SK-N-SH treated with all-trans-retinoic acid at 6 μM for 48 hours (cell line): ENCODE measurements around the gene SP110.

Source experiments
- ATAC-seq: fragments of 200-7000 bp; cut with Tn5 transposase; 3 replicates; pipeline ENCODE4 v1.9.1; 2020; ENCODE audit warnings: mild to moderate bottlenecking, moderate library complexity
- ARNTL ChIP-seq: fragments of 450-650 bp; formaldehyde crosslinking; IDR thresholded peaks from 2 replicates; pipeline ENCODE4 v1.5.0; 2020; ENCODE audit warnings: low read depth, mild to moderate bottlenecking, moderate library complexity, borderline replicate concordance
- BACH2 ChIP-seq: fragments of 250-450 bp; sonication (Bioruptor Pico); IDR thresholded peaks from 2 replicates; pipeline ENCODE4 v1.9.0; 2021; ENCODE audit warnings: mild to moderate bottlenecking, borderline replicate concordance
- CSDC2 ChIP-seq: fragments of 250-450 bp; sonication (Bioruptor Pico); IDR thresholded peaks from 2 replicates; pipeline ENCODE4 v1.5.0; 2020; ENCODE audit warnings: mild to moderate bottlenecking, moderate library complexity
- ESRRG ChIP-seq: fragments of 250-450 bp; sonication (Bioruptor Pico); IDR thresholded peaks from 2 replicates; pipeline ENCODE4 v1.6.1; 2021; ENCODE audit warnings: mild to moderate bottlenecking
- GLIS3 ChIP-seq: fragments of 250-450 bp; sonication (Bioruptor Pico); IDR thresholded peaks from 2 replicates; pipeline ENCODE4 v1.5.0; 2020; ENCODE audit warnings: mild to moderate bottlenecking, moderate library complexity
- ISL1 ChIP-seq: fragments of 250-450 bp; sonication (Bioruptor Pico); IDR thresholded peaks from 2 replicates; pipeline ENCODE4 v2.1.2; 2022; ENCODE audit warnings: mild to moderate bottlenecking, moderate library complexity
- OSR1 ChIP-seq: fragments of 250-450 bp; sonication (Bioruptor Pico); IDR thresholded peaks from 2 replicates; pipeline ENCODE4 v1.8.0; 2022; ENCODE audit warnings: moderate library complexity, mild to moderate bottlenecking, inconsistent platforms
- PATZ1 ChIP-seq: fragments of 250-450 bp; sonication (Bioruptor Pico); IDR thresholded peaks from 2 replicates; pipeline ENCODE4 v1.8.0; 2020; ENCODE audit warnings: mild to moderate bottlenecking, moderate library complexity, borderline replicate concordance
- POU6F1 ChIP-seq: fragments of 250-450 bp; sonication (Bioruptor Pico); IDR thresholded peaks from 2 replicates; pipeline ENCODE4 v1.8.0; 2021; ENCODE audit warnings: low read depth, mild to moderate bottlenecking, moderate library complexity, borderline replicate concordance
- PPARA ChIP-seq: fragments of 250-450 bp; sonication (Bioruptor Pico); IDR thresholded peaks from 2 replicates; pipeline ENCODE4 v1.5.0; 2020; ENCODE audit warnings: mild to moderate bottlenecking, borderline replicate concordance
- RARB ChIP-seq: fragments of 250-450 bp; sonication (Bioruptor Pico); IDR thresholded peaks from 2 replicates; pipeline ENCODE4 v1.8.0; 2021; ENCODE audit warnings: mild to moderate bottlenecking, moderate library complexity
- SNAI2 ChIP-seq: fragments of 250-450 bp; sonication (Bioruptor Pico); IDR thresholded peaks from 2 replicates; pipeline ENCODE4 v1.5.0; 2020; ENCODE audit warnings: mild to moderate bottlenecking, moderate library complexity
- TCF4 ChIP-seq: fragments of 250-450 bp; sonication (Bioruptor Pico); IDR thresholded peaks from 2 replicates; pipeline ENCODE4 v1.8.0; 2021; ENCODE audit warnings: mild to moderate bottlenecking, moderate library complexity, borderline replicate concordance
- TSHZ2 ChIP-seq: fragments of 250-450 bp; sonication (Bioruptor Pico); IDR thresholded peaks from 2 replicates; pipeline ENCODE4 v1.5.0; 2020; ENCODE audit warnings: mild to moderate bottlenecking, moderate library complexity
- ZC3H10 ChIP-seq: fragments of 250-450 bp; sonication (Bioruptor Pico); IDR thresholded peaks from 2 replicates; pipeline ENCODE4 v1.5.1; 2021; ENCODE audit warnings: mild to moderate bottlenecking, moderate library complexity
- ZFP3 ChIP-seq: fragments of 250-450 bp; sonication (Bioruptor Pico); IDR thresholded peaks from 2 replicates; pipeline ENCODE4 v1.5.0; 2020; ENCODE audit warnings: mild to moderate bottlenecking, moderate library complexity
- ZFP30 ChIP-seq: fragments of 450-650 bp; formaldehyde crosslinking; IDR thresholded peaks from 2 replicates; pipeline ENCODE4 v1.5.0; 2022; ENCODE audit warnings: mild to moderate bottlenecking, moderate library complexity
- ZNF565 ChIP-seq: fragments of 450-650 bp; formaldehyde crosslinking; conservative IDR thresholded peaks from 2 replicates; pipeline ENCODE4 v1.5.0; 2020; ENCODE audit warnings: low read depth, mild to moderate bottlenecking, moderate library complexity
- ZNF70 ChIP-seq: fragments of 450-650 bp; formaldehyde crosslinking; IDR thresholded peaks from 2 replicates; pipeline ENCODE4 v1.5.0; 2020; ENCODE audit warnings: mild to moderate bottlenecking, moderate library complexity
- ZNF8 ChIP-seq: fragments of 450-650 bp; formaldehyde crosslinking; IDR thresholded peaks from 2 replicates; pipeline ENCODE4 v1.5.0; 2020; ENCODE audit warnings: mild to moderate bottlenecking, moderate library complexity
- TF ChIP-seq, protein P1 (sequence below): fragments of 250-450 bp; sonication (Bioruptor Pico); IDR thresholded peaks from 2 replicates; pipeline ENCODE4 v1.5.1; 2021; ENCODE audit warnings: mild to moderate bottlenecking, moderate library complexity

The SP110 gene

DNA sequence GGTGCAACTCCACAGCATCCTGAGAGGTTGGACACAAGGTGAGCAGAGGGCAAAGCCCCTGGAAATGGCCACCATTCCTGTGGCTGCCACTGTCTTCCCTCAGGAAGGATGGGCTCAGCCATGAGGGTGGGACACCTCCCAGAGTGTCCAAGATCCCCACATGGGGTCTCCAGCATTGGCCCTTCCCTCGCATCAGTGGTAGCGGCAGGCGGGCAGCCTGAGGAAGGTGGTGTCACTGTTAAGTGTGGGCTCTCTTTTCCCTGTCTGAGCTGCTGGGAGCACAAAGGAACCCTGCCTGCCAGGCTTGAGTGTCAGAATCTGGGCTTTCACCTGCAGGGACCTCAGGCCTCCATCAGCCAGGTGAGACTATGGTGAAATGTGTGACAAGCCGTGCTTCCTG, 47.6 kb downstream of the SP110 start:
- no peak for TF ChIP-seq ZNF70 (CRISPR knock-in tag)
- TF ChIP-seq ZFP3, result no peak
- TF ChIP-seq TCF4 (CRISPR knock-in tag), result no peak
- no peak for TF ChIP-seq TSHZ2 (CRISPR knock-in tag)
- no peak for TF ChIP-seq GLIS3 (CRISPR knock-in tag)
- TF ChIP-seq PPARA (CRISPR knock-in tag), result no peak
- no peak for TF ChIP-seq ZFP30 (CRISPR knock-in tag)
- TF ChIP-seq POU6F1 (CRISPR knock-in tag), result no peak
- TF ChIP-seq ZNF8, result no peak
- TF ChIP-seq ISL1 (CRISPR knock-in tag), result no peak
- no peak for TF ChIP-seq ESRRG (CRISPR knock-in tag)
- no peak for TF ChIP-seq ZC3H10 (CRISPR knock-in tag)
- TF ChIP-seq BACH2 (CRISPR knock-in tag), result no peak
- ATAC-seq, result no peak

GRCh38 chr2:230170532-230170931, 49.3 kb downstream of the SP110 start:
- ATAC-seq, result no peak
- TF ChIP-seq CSDC2 (CRISPR knock-in tag) (no peak), RARB (CRISPR knock-in tag) (no peak), ESRRG (CRISPR knock-in tag) (no peak), SNAI2 (no peak), ZNF8 (no peak), ZFP3 (no peak), ZNF70 (CRISPR knock-in tag) (no peak), ARNTL (CRISPR knock-in tag) (no peak), GLIS3 (CRISPR knock-in tag) (no peak), ZNF565 (CRISPR knock-in tag) (no peak), TCF4 (CRISPR knock-in tag) (no peak), ZFP30 (CRISPR knock-in tag) (no peak), BACH2 (CRISPR knock-in tag) (no peak), PATZ1 (no peak), ZC3H10 (CRISPR knock-in tag) (no peak), TSHZ2 (CRISPR knock-in tag) (no peak), OSR1 (no peak)
- TF ChIP-seq, protein P1, sequence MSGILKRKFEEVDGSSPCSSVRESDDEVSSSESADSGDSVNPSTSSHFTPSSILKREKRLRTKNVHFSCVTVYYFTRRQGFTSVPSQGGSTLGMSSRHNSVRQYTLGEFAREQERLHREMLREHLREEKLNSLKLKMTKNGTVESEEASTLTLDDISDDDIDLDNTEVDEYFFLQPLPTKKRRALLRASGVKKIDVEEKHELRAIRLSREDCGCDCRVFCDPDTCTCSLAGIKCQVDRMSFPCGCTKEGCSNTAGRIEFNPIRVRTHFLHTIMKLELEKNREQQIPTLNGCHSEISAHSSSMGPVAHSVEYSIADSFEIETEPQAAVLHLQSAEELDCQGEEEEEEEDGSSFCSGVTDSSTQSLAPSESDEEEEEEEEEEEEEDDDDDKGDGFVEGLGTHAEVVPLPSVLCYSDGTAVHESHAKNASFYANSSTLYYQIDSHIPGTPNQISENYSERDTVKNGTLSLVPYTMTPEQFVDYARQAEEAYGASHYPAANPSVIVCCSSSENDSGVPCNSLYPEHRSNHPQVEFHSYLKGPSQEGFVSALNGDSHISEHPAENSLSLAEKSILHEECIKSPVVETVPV (CRISPR knock-in tag), result no peak
